GM12878 (cell line): Measurements from ENCODE around the gene KCNE2. TPM values are rescaled to one million over a fixed set of nuclear protein-coding genes. Genes with fewer than 3 reads are reported as not detected.
A peak's percentile ranks its signal among the peaks of the same experiment; 100 is the strongest.

ENCODE experiments used
- ATAC-seq: fragments of 200-7000 bp; cut with Tn5 transposase; 3 replicates; pipeline ENCODE4 v1.9.1; 2020; ENCODE audit warnings: mild to moderate bottlenecking, moderate library complexity
- BruUV-seq: library from RNA; stranded (reverse); fragments of 400-500 nt; replicated peaks from 2 replicates; lab custom pipeline; 2021; lab: Mats Ljungman, UMichigan
- CTCF ChIA-PET: fragments of 300-600 bp; sonication (Branson Sonifier 250); formaldehyde crosslinking; extraction: SDS; loops from one replicate; lab custom pipeline; 2021; ENCODE audit warnings: inconsistent platforms; lab: Yijun Ruan, JAX
- POLR2A ChIA-PET: fragments of 350-600 bp; formaldehyde crosslinking; extraction: SDS; loops from one replicate; lab custom pipeline; 2021; ENCODE audit warnings: inconsistent platforms; lab: Charles Lee
- RAD21 ChIA-PET: fragments of 300-600 bp; sonication (Branson Sonifier 250); formaldehyde crosslinking; loops from one replicate; lab custom pipeline; 2023; ENCODE audit warnings: antibody characterized with exemption; ENCODE audit not compliant: unreplicated experiment; lab: Charles Lee
- SMC1A ChIA-PET: fragments of 300-600 bp; sonication (Branson Sonifier 250); formaldehyde crosslinking; loops from one replicate; lab custom pipeline; 2023; ENCODE audit not compliant: unreplicated experiment, uncharacterized antibody; lab: Charles Lee
- DNase-seq: peaks from one replicate; pipeline ENCODE4 v3.0.0-alpha.2; 2011; ENCODE audit warnings: low read depth, low spot score
- FAIRE-seq: peaks from 3 replicates; lab custom pipeline; 2011; peaks lifted over from hg19 to GRCh38; lab: Jason Lieb, UNC
- H2AFZ ChIP-seq: 2 replicates; pipeline ENCODE4 v1.6.0; 2011; ENCODE audit warnings: low read depth, low read length, control low read depth; ENCODE audit not compliant: control insufficient read depth
- H3K27ac ChIP-seq: 2 replicates; pipeline ENCODE4 v1.5.1; 2011; ENCODE audit warnings: control low read depth; ENCODE audit not compliant: control insufficient read depth, insufficient read depth
- H3K27me3 ChIP-seq, 2 experiments: replicated peaks in 1 of 2; 2 replicates each; pipeline versions ENCODE4 v1.6.0 to v1.6.1; 2011; ENCODE audit warnings: low read length in 1 of 2; ENCODE audit not compliant: control insufficient read depth in 2 of 2, insufficient read depth in 2 of 2
- H3K36me3 ChIP-seq, 2 experiments: 2 replicates each; pipeline ENCODE4 v1.5.1; 2011; ENCODE audit warnings: low read length in 1 of 2; ENCODE audit not compliant: control insufficient read depth in 2 of 2, insufficient read depth in 2 of 2
- H3K4me1 ChIP-seq: 2 replicates; pipeline ENCODE4 v1.6.1; 2011; ENCODE audit warnings: mild to moderate bottlenecking, low read length, moderate library complexity, mixed read lengths; ENCODE audit not compliant: control insufficient read depth, insufficient read depth
- H3K4me2 ChIP-seq: 2 replicates; pipeline ENCODE4 v1.6.0; 2011; ENCODE audit warnings: control low read depth; ENCODE audit not compliant: control insufficient read depth, insufficient read depth
- H3K4me3 ChIP-seq: fragments of 200-600 bp; sonication (generic); 2 replicates; pipeline ENCODE4 v1.5.1; 2016
- H3K79me2 ChIP-seq: 2 replicates; pipeline ENCODE4 v1.6.0; 2011; ENCODE audit warnings: low read length; ENCODE audit not compliant: control insufficient read depth, insufficient read depth
- H3K9ac ChIP-seq: 2 replicates; pipeline ENCODE4 v1.8.0; 2011; ENCODE audit warnings: low read length, control low read depth, mixed read lengths; ENCODE audit not compliant: control insufficient read depth, insufficient read depth
- H3K9me3 ChIP-seq: replicated peaks from 3 replicates; pipeline ENCODE4 v1.5.1; 2011; ENCODE audit warnings: mild to moderate bottlenecking, low read length; ENCODE audit not compliant: control insufficient read depth, insufficient read depth
- H4K20me1 ChIP-seq: 2 replicates; pipeline ENCODE4 v1.6.0; 2011; ENCODE audit not compliant: control insufficient read depth, insufficient read depth
- BHLHE40 ChIP-seq, 2 experiments: fragments of 450-650 bp in 1 of 2; IDR thresholded peaks; 2 replicates each; pipeline ENCODE4 v1.6.1; 2011 to 2017; ENCODE audit warnings: low read depth in 2 of 2, borderline replicate concordance in 1 of 2, improper control_type of control experiment in 1 of 2, low read length in 1 of 2, mild to moderate bottlenecking in 1 of 2
- CREB1 ChIP-seq: IDR thresholded peaks from 2 replicates; pipeline ENCODE4 v1.6.1; 2012; ENCODE audit warnings: low read depth, mild to moderate bottlenecking, inconsistent platforms
- MTA2 ChIP-seq: fragments of 450-650 bp; IDR thresholded peaks from 2 replicates; pipeline ENCODE4 v1.6.1; 2016; ENCODE audit warnings: low read depth, mild to moderate bottlenecking, moderate library complexity
- MXI1 ChIP-seq: fragments of 150-350 bp; IDR thresholded peaks from 2 replicates; pipeline ENCODE4 v1.6.1; 2011; ENCODE audit warnings: low read depth, mild to moderate bottlenecking, inconsistent platforms, low read length, improper control_type of control experiment
- NBN ChIP-seq: fragments of 450-650 bp; IDR thresholded peaks from 2 replicates; pipeline ENCODE4 v1.6.1; 2016
- POU2F2 ChIP-seq: IDR thresholded peaks from 3 replicates; pipeline ENCODE4 v1.6.1; 2011; ENCODE audit warnings: low read depth, mild to moderate bottlenecking, low read length, borderline replicate concordance
- RBBP5 ChIP-seq: fragments of 200-600 bp; sonication (generic); conservative IDR thresholded peaks from 2 replicates; pipeline ENCODE4 v1.6.1; 2016
- RUNX3 ChIP-seq: IDR thresholded peaks from 2 replicates; pipeline ENCODE4 v1.6.1; 2012; ENCODE audit warnings: low read length, inconsistent platforms
- SMC3 ChIP-seq: IDR thresholded peaks from 2 replicates; pipeline ENCODE4 v1.6.1; 2011; ENCODE audit warnings: low read length, improper control_type of control experiment, borderline replicate concordance
- SP1 ChIP-seq: IDR thresholded peaks from one replicate; pipeline ENCODE4 v1.6.1; 2011; ENCODE audit warnings: low read depth, low read length
- SRF ChIP-seq, 2 experiments: IDR thresholded peaks; 2 replicates each; pipeline ENCODE4 v1.6.1; 2011; ENCODE audit warnings: low read depth in 2 of 2, low read length in 2 of 2, mild to moderate bottlenecking in 1 of 2, moderate library complexity in 1 of 2
- WGBS: methylation state at CpG from one replicate; pipeline ENCODE4 v1.1.6; 2016; ENCODE audit warnings: low lambda C conversion rate; ENCODE audit not compliant: insufficient replicate concordance, insufficient coverage; ENCODE audit errors: missing lambda C conversion rate; 5-methylcytosine and 5-hydroxymethylcytosine counted together
- in situ Hi-C: fragments of 300-500 bp; cut with MboI; formaldehyde crosslinking; loops from 9 replicates; pipeline ENCODE4 v1.14.3; 2018; ENCODE audit warnings: mixed read lengths
- intact Hi-C: fragments of 100-400 bp; cut with micrococcal nuclease; formaldehyde crosslinking; loops from one replicate; pipeline ENCODE4 v1.14.2; 2022; ENCODE audit not compliant: unreplicated experiment
- polyA plus RNA-seq, 11 experiments: library from polyadenylated mRNA; depleted of rRNA in 4 of 11; unstranded in 6 of 11; stranded (reverse) in 5 of 11; fragments of >200 nt; fragmentation: Nextera tagmentation in 4 of 11; fragmentation: Illumina TruSeq in 1 of 11; extraction: Ambion mirVana in 4 of 11; extraction: Trizol in 1 of 11; gene quantifications; 1 replicate in 1 of 11; 2 replicates in 10 of 11; pipeline versions ENCODE4 v1.2.1 to v1.2.3, GENCODE V29; 2011 to 2016; ENCODE audit warnings: inconsistent platforms in 2 of 11, missing spikeins in 2 of 11, low read depth in 1 of 11
- total RNA-seq, 4 experiments: library from RNA; depleted of rRNA in 3 of 4; stranded (reverse); fragments of >200 nt in 3 of 4; fragmentation: Illumina TruSeq in 1 of 4; extraction: Trizol in 1 of 4; gene quantifications; 2 replicates each; pipeline versions ENCODE4 v1.2.1 to v1.2.3, GENCODE V29; 2013 to 2021
- TF ChIP-seq, protein P1 (sequence below): fragments of 450-650 bp; formaldehyde crosslinking; IDR thresholded peaks from 2 replicates; pipeline ENCODE4 v1.4.0; 2020; ENCODE audit warnings: mild to moderate bottlenecking, moderate library complexity
- TF ChIP-seq, protein P2 (sequence below): fragments of 450-650 bp; IDR thresholded peaks from 2 replicates; pipeline ENCODE4 v1.6.1; 2017; ENCODE audit warnings: mild to moderate bottlenecking, moderate library complexity
- TF ChIP-seq, protein P3 (sequence below): fragments of 150-350 bp; IDR thresholded peaks from 2 replicates; pipeline ENCODE4 v1.6.1; 2014; ENCODE audit warnings: mild to moderate bottlenecking, low read depth, low read length

The KCNE2 gene
- total and polyA plus RNA-seq, 10 of the 15 experiments (the other 5 are each of a cell fraction or from before 2014, with no cell fraction given): not detected

DNA sequence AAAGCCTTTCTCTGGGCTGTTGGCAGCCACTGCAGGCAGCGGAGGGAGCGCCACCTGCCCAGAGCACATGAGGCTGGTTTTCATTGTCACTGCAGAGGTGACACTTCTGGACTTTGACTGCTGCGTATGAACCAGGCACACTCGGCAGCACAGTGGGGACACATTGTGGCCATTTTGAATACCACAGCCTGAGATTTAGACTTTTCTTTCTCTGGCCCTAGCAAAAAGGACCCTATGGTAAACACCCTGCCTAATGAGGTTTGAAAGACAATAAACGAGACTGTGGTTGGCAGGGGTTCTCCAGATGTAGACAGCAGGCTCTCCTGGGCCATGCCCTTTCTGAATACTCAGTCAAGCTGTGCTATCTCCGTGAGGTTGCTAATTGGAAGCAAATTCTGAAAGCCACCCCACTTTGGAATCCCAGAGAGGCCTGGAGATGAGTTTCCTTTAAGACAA is 12.0 kb upstream of the KCNE2 start:
- ChIA-PET RAD21 (interaction anchor here (1.1 to 11.0 kb wide), 3 partner anchors 430 to 439 kb away, joined by 3 to 241 read pairs (median 4); no protein-coding TSS in a partner anchor), SMC1A (interaction anchor here (0.6 to 6.6 kb wide), 4 partner anchors 10 to 438 kb away, joined by 3 to 169 read pairs (median 3); no protein-coding TSS in a partner anchor), CTCF (interaction anchor here (0.6 to 11.7 kb wide), 8 partner anchors 8 to 1523 kb away, joined by 3 to 349 read pairs (median 3); no protein-coding TSS in a partner anchor), POLR2A (interaction anchor here (2.2 kb wide), 1 partner anchor 428 kb away, joined by 7 read pairs; no protein-coding TSS in a partner anchor)
- in situ Hi-C loops: no loop called here
- H3K27me3 ChIP-seq: no peaks in the 10 kb centered on the region; a peak in 1 of 4 replicates
- intact Hi-C loops: loop anchor here (1.0 kb wide), 1 partner anchor 428 kb away; no protein-coding TSS in a partner anchor
- no peaks in the 10 kb centered on the region for H4K20me1 ChIP-seq
- no peak overlapping the region for H2AFZ ChIP-seq
- no peaks in the 10 kb centered on the region for H3K9me3 ChIP-seq
- no peak overlapping the region for H3K4me3 ChIP-seq
- peak; percentile 28 for DNase-seq
- 15% methylated on average over 6 of the region's 6 CpGs for WGBS
- peak; percentile 96 for FAIRE-seq
- no peak overlapping the region for H3K4me2 ChIP-seq
- no peak overlapping the region for H3K9ac ChIP-seq
- no peaks in the 10 kb centered on the region for H3K36me3 ChIP-seq
- H3K79me2 ChIP-seq: no peaks in the 10 kb centered on the region
- no peaks in the 10 kb centered on the region for H3K4me1 ChIP-seq
- peak; percentile 96 for ATAC-seq
- H3K27ac ChIP-seq: no peak overlapping the region
- BruUV-seq: no TSS peak
- TF ChIP-seq SP1: no peak
- TF ChIP-seq NBN: peak; percentile 44; the same call in 1 of the 2 replicates
- TF ChIP-seq MTA2: peak; percentile 24; the same call in 1 of the 2 replicates
- 0 out of 2 replicates have a peak, but pooled peaks have one; percentile 14 for TF ChIP-seq CREB1
- TF ChIP-seq RUNX3: peak; percentile 50; the same call in 1 of the 2 replicates
- TF ChIP-seq, protein P1, sequence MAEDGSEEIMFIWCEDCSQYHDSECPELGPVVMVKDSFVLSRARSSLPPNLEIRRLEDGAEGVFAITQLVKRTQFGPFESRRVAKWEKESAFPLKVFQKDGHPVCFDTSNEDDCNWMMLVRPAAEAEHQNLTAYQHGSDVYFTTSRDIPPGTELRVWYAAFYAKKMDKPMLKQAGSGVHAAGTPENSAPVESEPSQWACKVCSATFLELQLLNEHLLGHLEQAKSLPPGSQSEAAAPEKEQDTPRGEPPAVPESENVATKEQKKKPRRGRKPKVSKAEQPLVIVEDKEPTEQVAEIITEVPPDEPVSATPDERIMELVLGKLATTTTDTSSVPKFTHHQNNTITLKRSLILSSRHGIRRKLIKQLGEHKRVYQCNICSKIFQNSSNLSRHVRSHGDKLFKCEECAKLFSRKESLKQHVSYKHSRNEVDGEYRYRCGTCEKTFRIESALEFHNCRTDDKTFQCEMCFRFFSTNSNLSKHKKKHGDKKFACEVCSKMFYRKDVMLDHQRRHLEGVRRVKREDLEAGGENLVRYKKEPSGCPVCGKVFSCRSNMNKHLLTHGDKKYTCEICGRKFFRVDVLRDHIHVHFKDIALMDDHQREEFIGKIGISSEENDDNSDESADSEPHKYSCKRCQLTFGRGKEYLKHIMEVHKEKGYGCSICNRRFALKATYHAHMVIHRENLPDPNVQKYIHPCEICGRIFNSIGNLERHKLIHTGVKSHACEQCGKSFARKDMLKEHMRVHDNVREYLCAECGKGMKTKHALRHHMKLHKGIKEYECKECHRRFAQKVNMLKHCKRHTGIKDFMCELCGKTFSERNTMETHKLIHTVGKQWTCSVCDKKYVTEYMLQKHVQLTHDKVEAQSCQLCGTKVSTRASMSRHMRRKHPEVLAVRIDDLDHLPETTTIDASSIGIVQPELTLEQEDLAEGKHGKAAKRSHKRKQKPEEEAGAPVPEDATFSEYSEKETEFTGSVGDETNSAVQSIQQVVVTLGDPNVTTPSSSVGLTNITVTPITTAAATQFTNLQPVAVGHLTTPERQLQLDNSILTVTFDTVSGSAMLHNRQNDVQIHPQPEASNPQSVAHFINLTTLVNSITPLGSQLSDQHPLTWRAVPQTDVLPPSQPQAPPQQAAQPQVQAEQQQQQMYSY (CRISPR knock-in tag): no peak
- TF ChIP-seq RBBP5: no peak
- TF ChIP-seq SMC3: peak; percentile 91
- 0 out of 2 replicates have a peak, but pooled peaks have one; percentile 18 for TF ChIP-seq MXI1
- 0 out of 3 replicates have a peak, but pooled peaks have one; percentile 41 for TF ChIP-seq POU2F2
- TF ChIP-seq, protein P2, sequence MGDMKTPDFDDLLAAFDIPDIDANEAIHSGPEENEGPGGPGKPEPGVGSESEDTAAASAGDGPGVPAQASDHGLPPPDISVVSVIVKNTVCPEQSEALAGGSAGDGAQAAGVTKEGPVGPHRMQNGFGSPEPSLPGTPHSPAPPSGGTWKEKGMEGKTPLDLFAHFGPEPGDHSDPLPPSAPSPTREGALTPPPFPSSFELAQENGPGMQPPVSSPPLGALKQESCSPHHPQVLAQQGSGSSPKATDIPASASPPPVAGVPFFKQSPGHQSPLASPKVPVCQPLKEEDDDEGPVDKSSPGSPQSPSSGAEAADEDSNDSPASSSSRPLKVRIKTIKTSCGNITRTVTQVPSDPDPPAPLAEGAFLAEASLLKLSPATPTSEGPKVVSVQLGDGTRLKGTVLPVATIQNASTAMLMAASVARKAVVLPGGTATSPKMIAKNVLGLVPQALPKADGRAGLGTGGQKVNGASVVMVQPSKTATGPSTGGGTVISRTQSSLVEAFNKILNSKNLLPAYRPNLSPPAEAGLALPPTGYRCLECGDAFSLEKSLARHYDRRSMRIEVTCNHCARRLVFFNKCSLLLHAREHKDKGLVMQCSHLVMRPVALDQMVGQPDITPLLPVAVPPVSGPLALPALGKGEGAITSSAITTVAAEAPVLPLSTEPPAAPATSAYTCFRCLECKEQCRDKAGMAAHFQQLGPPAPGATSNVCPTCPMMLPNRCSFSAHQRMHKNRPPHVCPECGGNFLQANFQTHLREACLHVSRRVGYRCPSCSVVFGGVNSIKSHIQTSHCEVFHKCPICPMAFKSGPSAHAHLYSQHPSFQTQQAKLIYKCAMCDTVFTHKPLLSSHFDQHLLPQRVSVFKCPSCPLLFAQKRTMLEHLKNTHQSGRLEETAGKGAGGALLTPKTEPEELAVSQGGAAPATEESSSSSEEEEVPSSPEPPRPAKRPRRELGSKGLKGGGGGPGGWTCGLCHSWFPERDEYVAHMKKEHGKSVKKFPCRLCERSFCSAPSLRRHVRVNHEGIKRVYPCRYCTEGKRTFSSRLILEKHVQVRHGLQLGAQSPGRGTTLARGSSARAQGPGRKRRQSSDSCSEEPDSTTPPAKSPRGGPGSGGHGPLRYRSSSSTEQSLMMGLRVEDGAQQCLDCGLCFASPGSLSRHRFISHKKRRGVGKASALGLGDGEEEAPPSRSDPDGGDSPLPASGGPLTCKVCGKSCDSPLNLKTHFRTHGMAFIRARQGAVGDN: 0 out of 2 replicates have a peak, but pooled peaks have one; percentile 49
- peak in 1 of 2 experiments; percentile 45; a peak in 1 of 4 replicates for TF ChIP-seq BHLHE40 (IDR thresholded peaks at IDR 0.05; ENCODE audit: borderline replicate concordance in 1 of 2, low read depth in 2 of 2, low read length in 1 of 2)
- TF ChIP-seq, protein P3, sequence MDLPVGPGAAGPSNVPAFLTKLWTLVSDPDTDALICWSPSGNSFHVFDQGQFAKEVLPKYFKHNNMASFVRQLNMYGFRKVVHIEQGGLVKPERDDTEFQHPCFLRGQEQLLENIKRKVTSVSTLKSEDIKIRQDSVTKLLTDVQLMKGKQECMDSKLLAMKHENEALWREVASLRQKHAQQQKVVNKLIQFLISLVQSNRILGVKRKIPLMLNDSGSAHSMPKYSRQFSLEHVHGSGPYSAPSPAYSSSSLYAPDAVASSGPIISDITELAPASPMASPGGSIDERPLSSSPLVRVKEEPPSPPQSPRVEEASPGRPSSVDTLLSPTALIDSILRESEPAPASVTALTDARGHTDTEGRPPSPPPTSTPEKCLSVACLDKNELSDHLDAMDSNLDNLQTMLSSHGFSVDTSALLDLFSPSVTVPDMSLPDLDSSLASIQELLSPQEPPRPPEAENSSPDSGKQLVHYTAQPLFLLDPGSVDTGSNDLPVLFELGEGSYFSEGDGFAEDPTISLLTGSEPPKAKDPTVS: no peak
- TF ChIP-seq SRF (IDR thresholded peaks at IDR 0.05; ENCODE audit: low read depth in 2 of 2, low read length in 2 of 2): no peak
